GM21526 (cell line): ENCODE measurements around the gene TLR7.

Experiments used
- ATAC-seq: cut with Tn5 transposase; IDR thresholded peaks from one replicate; pipeline ENCODE4 v1.9.1; 2021; ENCODE audit warnings: moderate library complexity; ENCODE audit not compliant: unreplicated experiment, low FRiP score

TLR7 gene

DNA sequence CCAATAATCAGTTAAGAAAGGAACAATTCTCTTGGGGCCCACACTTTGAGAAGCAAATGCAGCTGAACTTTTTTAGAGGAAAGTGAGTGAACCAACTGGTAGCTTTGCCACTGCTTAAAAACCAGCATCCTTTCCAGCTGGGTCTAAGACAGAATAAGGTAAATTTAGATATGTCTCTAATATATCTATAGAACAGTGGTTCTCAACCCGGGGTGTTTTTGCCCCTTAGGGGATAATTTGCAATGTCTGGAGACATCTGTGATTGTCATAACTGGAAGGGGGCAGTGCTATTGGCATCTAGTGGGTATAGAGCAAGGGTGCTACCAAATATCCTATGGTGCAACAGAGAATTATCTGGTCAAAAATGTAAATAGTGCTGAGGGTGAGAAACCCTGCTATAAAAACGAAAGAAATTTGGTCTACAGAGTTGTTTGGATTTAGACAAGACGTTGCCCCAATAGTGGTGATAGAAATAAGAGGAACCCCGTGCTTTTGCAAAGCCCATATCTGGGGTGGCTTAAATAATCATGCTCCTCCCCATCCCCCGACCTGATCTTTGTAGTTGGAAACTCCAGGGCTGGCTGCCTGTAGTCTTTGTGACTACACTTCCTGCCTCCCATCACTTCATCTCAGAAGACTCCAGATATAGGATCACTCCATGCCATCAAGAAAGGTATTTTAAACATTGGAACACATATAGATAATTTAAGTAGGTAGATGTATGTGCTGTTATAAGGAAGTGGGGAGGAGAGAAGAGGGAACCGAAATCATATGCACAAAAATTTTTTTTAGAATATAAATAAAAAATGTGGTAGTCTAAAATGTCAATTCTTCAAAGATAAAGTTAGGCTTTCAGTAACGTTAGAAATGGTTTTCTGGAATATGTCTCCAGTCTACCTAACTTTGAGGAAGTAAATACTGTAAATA lies at the start of gene TLR7:
TSS of gene TLR7 (plus strand) at position 622 of the 927 bp plus-strand sequence. CDS start 507 bp downstream, outside the sequence.
- no peak for ATAC-seq

DNA sequence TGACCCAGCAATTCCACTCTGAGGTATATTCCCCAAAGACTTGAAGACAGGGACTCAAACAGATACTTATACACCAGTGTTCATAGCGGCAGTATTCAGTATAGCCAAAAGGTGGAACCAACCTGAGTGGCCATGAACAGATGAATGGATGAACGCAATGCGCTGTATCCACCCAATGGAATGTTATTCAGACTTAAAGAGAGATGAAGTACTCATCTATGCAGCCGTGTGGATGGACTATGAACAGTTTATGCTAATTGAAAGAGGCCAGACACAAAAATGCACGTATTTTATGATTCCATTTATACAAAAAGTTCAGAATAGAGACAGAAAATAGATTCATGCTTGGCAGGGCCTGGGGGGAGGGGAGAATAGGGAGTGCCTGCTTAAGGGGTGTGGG lies 49.3 kb upstream of the TLR7 start:
- no peak for ATAC-seq

DNA sequence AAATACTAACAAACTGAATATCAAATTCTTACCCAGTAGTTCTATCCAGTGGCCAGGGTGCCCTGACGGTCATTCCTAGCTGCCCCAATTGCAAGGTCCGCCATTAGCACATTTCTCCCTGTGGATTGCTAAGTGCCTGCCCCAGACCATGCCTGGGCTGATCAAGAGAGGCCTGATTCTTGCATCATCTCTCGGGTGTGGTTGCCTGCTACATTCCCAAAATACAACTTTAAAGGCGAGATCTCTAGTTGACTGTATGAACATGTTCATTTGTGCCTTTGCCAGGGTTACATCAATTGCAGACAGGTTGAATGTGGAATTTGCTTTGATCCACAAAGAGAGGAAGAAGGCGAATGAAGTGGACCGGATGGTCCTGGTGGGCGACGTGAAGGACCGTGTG lies 47.6 kb upstream of the TLR7 start:
- no peak for ATAC-seq

DNA sequence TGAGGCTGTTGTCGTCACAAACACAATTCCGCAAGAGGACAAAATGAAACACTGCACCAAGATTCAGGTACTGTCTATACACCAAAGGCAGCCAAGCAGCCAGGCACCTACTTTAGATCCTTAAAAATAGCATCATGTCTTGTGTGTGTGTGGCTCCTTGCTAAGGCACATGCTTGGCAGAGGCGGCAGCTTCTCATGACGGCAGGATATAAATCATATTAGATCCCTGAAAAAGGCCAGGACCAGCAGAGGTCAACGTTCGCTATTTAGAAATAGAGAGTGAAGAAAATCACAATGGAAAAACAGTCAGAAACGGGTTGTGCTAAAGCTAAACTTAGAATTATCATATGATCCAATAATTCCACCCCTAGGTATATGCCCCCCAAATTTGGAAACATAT lies 46.1 kb upstream of the TLR7 start:
- ATAC-seq = no peak

DNA sequence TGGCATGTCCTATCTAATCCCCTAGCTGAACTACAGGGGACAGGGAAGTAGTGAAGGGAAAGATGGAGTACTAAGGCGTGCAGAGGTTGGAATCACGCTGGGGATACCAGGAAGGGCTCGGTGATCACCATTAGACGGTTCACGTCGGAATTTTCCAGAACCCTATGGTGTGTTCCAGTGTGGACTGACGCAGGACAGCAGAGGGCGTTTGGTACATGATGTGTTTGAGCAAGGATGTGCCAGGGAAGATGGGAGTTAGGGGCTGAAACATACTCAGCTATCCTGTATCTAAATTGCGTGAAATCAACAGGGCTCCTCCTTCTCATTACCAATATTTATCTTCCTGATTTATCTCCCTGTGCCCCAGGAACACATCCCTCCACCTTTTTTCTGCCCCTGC lies 41.9 kb upstream of the TLR7 start:
- no peak for ATAC-seq

DNA sequence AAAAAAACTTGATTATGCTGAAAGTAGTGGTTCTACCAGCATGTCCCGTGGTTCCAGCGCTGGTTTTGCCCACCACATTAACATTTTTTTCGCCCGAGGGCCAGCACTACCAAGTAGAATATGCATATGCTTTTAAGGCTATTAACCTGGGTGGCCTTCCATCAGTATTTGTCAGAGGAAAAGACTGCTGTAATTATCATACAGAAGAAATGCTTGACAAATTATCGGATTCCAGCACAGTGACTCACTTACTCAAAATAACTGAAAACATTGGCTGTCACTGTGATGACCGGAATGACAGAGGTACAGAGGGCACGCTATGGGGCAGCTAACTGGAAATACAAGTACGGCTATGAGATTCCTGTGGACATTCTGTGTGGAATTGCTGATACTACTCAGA lies 41.1 kb upstream of the TLR7 start:
- ATAC-seq = no peak

DNA sequence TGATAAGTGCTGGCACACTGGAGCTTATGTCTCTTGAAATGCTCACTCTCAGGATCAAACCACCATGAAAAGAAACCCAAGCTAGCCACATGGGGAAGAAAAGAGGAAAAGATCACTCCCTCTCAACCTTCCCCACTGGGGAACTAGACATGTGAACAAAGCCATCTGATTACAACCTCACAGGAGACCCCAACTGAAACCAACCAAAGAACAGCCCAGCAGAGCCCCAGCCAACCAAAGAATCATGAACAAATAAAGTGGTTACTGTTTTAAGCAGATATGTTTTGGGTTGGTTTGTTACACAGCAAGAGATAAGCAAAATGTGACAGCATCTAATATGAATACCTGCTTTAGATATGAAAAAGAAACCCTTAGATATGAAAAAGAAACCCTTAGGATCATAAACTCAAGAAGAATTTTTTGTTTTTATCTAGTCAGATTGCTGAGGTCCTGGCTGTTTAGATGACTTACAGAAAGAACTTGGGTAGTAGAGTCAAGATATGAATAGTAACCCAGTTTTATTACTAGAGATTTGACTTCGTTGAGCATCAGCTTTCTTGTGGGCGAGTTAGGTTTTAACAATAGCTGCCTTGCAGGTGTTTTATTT lies 23.7 kb upstream of the TLR7 start:
- no peak for ATAC-seq

DNA sequence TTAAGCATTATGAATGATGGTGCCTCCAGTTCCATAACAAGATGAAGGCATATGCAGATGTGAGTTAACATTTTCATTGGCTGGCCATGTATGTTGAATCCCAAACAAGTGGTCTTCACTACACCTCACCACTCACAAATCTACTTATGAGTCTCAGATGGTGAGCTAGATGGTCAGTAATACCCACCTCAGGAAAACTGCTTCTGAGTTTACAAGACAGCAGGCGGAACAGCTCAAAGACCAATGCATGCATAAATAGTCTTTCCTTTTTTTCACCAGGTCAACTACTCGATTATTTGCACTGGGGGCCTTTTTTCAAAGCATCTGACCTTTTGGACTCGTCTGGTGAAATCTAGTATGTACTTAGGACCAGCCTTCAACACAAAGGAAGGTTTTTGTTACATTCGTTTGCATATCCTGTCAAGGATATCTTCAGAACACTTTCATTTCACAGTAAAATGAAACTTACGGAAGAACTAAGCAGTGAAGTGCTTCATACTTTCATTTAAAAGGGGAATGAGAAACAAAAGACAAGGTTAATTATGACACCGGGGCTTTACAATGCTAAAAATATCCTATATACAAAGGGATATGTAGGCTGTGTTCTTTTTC lies 23.1 kb upstream of the TLR7 start:
- peak; percentile 79 for ATAC-seq

DNA sequence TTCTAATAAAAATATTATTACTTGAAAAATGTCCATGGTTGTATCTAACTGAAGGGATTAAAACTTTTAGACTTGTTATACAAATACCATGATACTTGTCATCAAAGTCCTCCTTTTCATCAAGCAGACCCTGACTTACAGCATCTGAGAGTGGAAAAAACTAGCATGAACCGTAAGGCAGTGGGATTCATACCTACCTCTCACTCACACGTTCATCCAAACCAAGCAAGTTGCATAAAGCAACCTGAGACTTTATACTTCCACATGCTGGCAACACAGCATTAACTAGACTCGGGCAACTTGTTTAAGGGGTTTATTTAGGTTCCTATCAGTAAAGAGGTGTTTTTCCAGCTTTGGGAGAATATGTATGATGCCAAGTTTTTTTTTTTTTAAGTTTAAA lies 22.6 kb upstream of the TLR7 start:
- no peak for ATAC-seq

DNA sequence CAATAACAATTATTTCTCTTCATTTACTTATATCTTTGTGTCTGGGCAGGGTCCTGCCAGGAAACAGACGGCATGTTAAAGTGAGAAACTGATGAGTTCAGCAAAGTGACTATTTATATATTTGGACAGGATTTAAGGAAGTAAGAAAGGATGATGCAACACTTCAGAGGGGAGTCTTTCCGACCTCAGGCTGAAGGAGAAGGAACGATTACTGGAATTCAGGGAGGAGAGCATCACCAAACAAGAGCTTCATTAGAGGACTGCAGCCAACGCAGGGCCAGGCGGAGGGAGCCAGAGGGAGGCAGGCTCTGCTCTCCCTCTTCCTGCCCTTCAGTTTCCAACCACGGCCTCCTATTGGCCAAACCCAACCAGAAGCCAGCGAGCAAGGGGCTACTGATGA lies 1.5 kb upstream of the TLR7 start:
- ATAC-seq = no peak

DNA sequence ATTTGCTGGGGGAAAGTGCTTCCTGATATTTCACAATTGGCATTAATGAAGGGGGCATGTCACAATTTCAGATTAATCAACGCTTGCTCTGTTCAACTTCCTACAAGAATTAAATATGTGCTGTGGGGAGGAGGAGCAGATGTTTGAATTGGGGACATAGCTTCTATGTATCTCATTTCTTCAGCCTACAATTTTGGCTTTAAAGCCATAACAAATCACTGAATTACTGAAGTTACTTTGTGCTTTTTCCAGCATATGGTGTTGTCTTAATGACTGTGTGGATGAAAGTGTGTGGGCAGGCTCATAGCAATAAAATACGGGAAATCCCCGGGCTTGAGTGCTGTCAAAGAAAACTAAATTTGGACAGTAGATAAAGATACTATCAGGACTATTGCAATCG lies 813 bp downstream of the TLR7 start:
- no peak for ATAC-seq

DNA sequence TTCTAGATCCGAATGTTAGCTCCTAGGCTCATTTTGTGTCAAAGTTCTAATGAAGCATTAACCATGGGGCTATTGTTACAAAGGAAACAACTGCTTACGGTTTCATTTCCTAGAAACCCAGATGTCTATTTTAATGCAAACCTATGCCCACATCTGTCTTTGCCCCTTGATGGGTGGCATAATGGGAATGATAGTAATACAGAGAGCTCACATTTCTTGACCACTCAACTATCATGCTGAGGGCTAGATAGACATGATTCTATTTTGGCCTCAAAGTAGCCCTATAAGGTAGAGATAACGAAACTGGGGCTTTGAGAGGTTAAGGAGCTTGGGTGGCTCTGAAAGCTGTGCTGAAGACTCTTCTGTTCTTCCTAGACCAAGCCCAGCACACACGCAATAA lies 1.9 kb downstream of the TLR7 start:
- peak; percentile 44 for ATAC-seq

DNA sequence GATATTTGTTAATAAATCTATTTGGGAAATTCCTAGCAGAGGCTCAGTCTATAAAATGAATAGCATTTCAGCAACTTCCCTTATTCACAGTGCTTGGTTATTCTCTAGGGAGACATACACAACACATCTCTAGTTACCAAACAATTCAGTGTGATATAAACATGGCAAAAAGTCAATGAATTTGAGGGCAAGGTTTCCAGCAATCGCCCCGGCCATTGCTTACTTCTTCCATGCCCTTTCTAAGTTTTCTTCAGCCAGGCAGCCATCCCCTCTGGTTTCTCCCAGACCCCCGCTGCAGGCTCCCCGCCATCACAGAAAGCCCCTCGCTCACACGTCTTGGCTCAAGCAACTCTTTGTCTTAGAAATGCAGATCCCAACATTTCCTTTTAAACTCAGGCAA lies 4.4 kb downstream of the TLR7 start:
- no peak for ATAC-seq

DNA sequence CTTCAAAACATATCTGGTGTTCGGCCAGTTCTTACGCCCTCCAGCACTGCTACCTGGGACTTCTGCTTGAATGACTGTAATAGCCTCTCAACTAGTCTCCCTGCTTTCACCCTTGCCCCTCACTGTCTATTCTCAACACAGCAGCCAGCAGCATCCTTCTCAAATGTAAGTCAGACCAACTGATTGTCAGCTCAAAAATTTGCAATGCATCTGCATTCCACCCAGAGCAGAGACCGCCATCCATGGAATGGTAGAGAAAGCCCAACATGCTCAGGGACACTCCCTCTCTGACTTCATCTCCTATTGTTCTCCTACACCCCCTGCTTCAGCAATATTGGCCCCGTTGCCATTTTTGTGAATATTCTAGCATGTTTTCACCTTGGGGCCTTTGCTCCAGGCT lies 5.9 kb downstream of the TLR7 start:
- no peak for ATAC-seq

DNA sequence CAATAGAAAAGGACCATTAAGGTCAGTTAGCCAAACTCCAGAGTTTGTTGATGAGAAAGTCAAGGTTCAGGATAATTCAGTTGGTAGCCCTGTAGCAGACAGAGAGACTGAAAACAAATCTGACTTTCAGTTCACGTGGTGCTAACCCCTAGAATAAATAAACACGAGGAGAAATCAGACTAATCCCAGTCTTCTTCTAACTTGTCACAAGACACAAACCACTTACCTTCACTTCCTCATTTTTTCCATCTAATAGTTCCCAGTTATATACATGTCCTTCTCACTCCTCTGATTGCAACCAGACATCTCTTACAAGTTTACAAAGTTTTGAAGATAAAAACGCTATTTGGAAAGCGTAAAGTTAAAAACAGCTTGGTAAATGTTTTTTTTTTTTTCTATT lies 7.7 kb downstream of the TLR7 start:
- no peak for ATAC-seq

DNA sequence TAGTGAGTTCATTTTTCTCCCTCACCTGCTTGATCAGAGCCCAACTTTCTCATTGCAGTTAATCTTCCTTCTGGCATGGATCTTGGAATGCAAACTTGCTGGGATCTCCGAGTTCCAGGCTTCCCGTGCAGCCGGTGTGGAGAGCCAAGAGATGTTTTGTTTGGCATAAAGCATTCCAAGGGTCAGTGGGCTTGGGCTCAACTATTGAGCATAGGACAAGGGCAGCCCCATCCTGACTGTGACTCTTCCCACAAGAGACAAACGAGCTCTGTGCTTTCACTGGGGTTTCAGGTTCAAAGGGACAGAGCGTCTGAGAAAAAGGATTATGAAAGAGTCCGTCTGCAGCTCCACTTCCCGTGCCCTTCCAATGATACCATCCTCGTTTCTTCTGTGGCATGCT lies 10.5 kb downstream of the TLR7 start:
- ATAC-seq = no peak

DNA sequence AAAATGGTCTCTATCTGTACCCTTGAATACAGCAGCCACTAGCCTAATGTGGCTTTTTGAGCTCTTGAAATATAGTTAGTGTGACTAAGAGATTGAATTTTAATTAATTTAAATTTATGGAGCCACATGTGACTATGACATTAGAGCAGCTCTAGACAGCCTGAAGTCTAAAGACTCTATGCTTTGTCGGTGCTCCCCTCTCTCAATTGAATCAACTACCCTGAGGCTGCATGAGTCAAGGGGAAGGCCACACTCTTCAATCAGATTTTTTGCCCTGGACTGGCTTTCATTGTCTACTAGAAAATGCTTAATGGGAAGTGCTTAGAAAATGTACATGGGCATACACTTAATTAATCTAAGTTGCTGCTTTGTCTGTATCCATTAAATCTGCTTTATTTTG lies 11.7 kb downstream of the TLR7 start:
- ATAC-seq = no peak

DNA sequence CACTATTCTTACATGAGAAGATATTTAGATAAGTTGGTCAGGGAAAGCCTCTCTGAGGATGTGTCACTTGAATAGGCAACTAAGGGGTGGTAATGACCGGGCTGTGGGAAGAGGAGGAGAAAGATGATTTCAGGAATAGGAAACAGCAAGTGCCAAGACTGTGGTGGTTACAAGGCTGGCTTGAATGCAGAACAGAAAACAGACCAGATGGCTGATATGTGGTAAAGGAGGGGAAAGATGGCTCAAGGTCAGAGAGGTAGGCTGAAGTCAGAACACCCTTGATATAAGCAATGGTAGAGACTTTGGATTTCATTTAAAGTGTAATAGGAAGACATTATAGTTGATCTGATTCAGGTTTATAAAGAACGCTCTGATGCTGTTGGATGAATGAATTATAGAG lies 15.0 kb downstream of the TLR7 start:
- ATAC-seq = no peak

DNA sequence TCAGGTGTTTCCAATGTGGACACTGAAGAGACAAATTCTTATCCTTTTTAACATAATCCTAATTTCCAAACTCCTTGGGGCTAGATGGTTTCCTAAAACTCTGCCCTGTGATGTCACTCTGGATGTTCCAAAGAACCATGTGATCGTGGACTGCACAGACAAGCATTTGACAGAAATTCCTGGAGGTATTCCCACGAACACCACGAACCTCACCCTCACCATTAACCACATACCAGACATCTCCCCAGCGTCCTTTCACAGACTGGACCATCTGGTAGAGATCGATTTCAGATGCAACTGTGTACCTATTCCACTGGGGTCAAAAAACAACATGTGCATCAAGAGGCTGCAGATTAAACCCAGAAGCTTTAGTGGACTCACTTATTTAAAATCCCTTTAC lies 18.6 kb downstream of the TLR7 start:
- ATAC-seq = no peak

DNA sequence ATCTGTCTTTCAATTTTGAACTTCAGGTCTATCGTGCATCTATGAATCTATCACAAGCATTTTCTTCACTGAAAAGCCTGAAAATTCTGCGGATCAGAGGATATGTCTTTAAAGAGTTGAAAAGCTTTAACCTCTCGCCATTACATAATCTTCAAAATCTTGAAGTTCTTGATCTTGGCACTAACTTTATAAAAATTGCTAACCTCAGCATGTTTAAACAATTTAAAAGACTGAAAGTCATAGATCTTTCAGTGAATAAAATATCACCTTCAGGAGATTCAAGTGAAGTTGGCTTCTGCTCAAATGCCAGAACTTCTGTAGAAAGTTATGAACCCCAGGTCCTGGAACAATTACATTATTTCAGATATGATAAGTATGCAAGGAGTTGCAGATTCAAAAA lies 19.7 kb downstream of the TLR7 start:
- no peak for ATAC-seq

DNA sequence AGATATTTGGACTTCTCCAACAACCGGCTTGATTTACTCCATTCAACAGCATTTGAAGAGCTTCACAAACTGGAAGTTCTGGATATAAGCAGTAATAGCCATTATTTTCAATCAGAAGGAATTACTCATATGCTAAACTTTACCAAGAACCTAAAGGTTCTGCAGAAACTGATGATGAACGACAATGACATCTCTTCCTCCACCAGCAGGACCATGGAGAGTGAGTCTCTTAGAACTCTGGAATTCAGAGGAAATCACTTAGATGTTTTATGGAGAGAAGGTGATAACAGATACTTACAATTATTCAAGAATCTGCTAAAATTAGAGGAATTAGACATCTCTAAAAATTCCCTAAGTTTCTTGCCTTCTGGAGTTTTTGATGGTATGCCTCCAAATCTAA lies 20.3 kb downstream of the TLR7 start:
- no peak for ATAC-seq

DNA sequence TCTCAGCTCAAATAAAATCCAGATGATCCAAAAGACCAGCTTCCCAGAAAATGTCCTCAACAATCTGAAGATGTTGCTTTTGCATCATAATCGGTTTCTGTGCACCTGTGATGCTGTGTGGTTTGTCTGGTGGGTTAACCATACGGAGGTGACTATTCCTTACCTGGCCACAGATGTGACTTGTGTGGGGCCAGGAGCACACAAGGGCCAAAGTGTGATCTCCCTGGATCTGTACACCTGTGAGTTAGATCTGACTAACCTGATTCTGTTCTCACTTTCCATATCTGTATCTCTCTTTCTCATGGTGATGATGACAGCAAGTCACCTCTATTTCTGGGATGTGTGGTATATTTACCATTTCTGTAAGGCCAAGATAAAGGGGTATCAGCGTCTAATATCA lies 20.9 kb downstream of the TLR7 start:
- no peak for ATAC-seq
